BLaER1 treated with 17β-estradiol and CSF1 and Interleukin-3, amounts not matched to agents 10 nM and 100 nM (cell line): ENCODE data around the gene GLRA1.

Source experiments
- H3K27ac ChIP-seq, 11 experiments: shearing (Covaris generic); formaldehyde crosslinking; 2 replicates each; pipeline ENCODE4 v1.8.1; 2022
- H3K27me3 ChIP-seq, 11 experiments: shearing (Covaris generic); formaldehyde crosslinking; 2 replicates each; pipeline ENCODE4 v1.8.1; 2022
- H3K36me3 ChIP-seq, 11 experiments: shearing (Covaris generic); formaldehyde crosslinking; 2 replicates each; pipeline ENCODE4 v1.8.1; 2022
- H3K4me1 ChIP-seq, 10 experiments: shearing (Covaris generic); formaldehyde crosslinking; 2 replicates each; pipeline ENCODE4 v1.8.1; 2022
- H3K4me2 ChIP-seq, 11 experiments: shearing (Covaris generic); formaldehyde crosslinking; 2 replicates each; pipeline ENCODE4 v1.8.1; 2022
- H3K4me3 ChIP-seq, 10 experiments: shearing (Covaris generic); formaldehyde crosslinking; 2 replicates each; pipeline ENCODE4 v1.8.1; 2022
- H3K9ac ChIP-seq, 11 experiments: shearing (Covaris generic); formaldehyde crosslinking; 2 replicates each; pipeline ENCODE4 v1.8.1; 2022
- H3K9me3 ChIP-seq, 11 experiments: shearing (Covaris generic); formaldehyde crosslinking; replicated peaks in 1 of 11; 2 replicates each; pipeline ENCODE4 v1.8.1; 2022
- H4K20me1 ChIP-seq, 11 experiments: shearing (Covaris generic); formaldehyde crosslinking; 2 replicates each; pipeline ENCODE4 v1.8.1; 2022
- Cebpa-rat ChIP-seq, 11 experiments: shearing (Covaris generic); IDR thresholded peaks; 2 replicates each; pipeline ENCODE4 v1.8.1; 2022

GLRA1 gene

DNA sequence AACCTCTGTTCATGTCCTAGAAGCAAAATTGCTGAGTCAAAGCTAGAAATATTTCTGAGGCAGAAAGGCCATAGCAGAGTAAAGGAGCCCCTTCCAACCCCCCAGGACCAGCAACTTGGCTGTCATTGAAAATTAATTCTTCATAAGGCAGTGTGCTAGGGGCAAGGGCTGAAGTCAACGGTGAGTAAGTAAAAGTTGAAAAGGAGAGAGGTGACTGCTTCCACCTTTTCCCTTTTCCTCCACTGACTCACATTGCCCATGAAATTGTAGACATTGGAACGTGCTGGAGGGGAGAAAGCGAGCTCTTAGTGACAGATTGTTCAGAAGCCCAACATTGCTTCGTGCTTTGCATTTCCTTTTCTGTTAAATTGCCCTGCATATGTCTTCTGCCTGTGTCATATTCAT, 19.1 kb downstream of the GLRA1 start:
- no peak overlapping the region for H3K4me2 ChIP-seq
- no peak overlapping the region for H3K9ac ChIP-seq
- no peaks in the 10 kb centered on the region for H4K20me1 ChIP-seq
- no peak overlapping the region for H3K4me3 ChIP-seq
- no peaks in the 10 kb centered on the region for H3K36me3 ChIP-seq
- H3K4me1 ChIP-seq = no peaks in the 10 kb centered on the region
- H3K27ac ChIP-seq = no peak overlapping the region
- no peak for TF ChIP-seq Cebpa-rat (IDR thresholded peaks at IDR 0.05)
- no peaks in the 10 kb centered on the region for H3K9me3 ChIP-seq
- no peaks in the 10 kb centered on the region for H3K27me3 ChIP-seq

DNA sequence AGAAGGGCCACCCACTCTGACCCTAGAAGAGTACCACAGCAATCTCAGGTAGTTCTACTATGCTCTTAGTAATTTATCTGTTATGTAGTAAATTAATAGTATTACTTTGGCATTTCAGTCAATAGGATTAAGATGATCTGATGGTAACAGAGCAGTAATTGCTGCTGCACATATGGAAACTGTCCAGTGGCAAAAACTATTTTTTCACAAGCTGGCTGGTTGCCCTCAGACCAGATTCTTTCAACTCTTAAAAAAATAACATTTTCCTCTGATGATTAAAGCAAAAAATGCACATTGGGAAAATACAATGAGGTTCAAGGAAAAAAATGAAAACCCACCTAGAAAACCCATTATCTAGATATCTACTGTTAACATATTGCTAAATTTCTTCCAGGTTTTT, 19.7 kb downstream of the GLRA1 start:
- Histone ChIP-seq H3K27me3 (no peaks in the 10 kb centered on the region), H3K36me3 (no peaks in the 10 kb centered on the region), H3K9me3 (no peaks in the 10 kb centered on the region), H4K20me1 (no peaks in the 10 kb centered on the region), H3K4me1 (no peaks in the 10 kb centered on the region), H3K4me2 (no peak overlapping the region), H3K4me3 (no peak overlapping the region), H3K27ac (no peak overlapping the region), H3K9ac (no peak overlapping the region)
- no peak for TF ChIP-seq Cebpa-rat (IDR thresholded peaks at IDR 0.05)

DNA sequence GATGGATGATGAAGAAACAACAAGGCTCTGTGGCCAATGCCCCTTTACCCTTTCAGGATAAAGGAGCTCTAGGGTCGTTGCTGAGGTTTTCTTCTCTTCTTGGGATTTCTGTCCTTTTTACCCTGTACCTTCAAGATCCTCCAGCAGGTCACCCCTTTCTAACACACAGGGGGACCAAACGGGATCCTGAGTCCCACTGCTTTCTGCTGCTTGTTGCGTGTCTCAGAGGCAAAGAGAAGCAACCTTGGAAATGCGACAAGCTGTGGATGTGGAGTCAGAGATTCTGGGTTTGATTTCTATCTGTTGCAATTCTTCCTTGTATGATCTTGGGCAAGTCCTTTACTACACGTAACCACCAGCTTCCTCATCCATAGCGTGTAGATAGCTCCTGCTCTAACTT, 20.5 kb downstream of the GLRA1 start:
- H3K4me3 ChIP-seq = no peak overlapping the region
- H3K4me1 ChIP-seq = no peaks in the 10 kb centered on the region
- TF ChIP-seq Cebpa-rat (IDR thresholded peaks at IDR 0.05) = no peak
- no peak overlapping the region for H3K9ac ChIP-seq
- no peak overlapping the region for H3K4me2 ChIP-seq
- no peak overlapping the region for H3K27ac ChIP-seq
- no peaks in the 10 kb centered on the region for H4K20me1 ChIP-seq
- no peaks in the 10 kb centered on the region for H3K9me3 ChIP-seq
- no peaks in the 10 kb centered on the region for H3K36me3 ChIP-seq
- H3K27me3 ChIP-seq = no peaks in the 10 kb centered on the region

DNA sequence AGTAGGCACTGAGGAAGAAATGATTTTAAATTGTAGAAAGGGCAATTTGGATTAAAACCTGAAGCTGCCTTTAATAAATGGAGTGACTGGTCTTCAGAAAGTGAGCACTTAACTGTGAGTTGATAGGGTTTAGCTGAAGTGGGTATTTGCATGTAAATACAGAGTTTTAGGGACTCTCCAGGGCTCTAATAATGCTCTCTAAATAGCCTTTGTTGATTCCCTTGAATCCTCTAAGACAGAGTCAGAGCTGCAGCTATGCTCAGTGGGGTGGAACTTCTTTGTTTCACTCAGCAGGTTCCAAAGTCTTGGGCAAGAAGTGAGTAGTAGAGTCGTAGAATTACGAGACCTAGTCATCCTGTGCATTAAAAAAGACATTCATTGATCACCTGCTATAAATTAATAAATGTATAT, 21.4 kb downstream of the GLRA1 start:
- no peak overlapping the region for H3K4me3 ChIP-seq
- no peaks in the 10 kb centered on the region for H3K27me3 ChIP-seq
- no peaks in the 10 kb centered on the region for H3K36me3 ChIP-seq
- no peak overlapping the region for H3K27ac ChIP-seq
- H3K9ac ChIP-seq = no peak overlapping the region
- H3K4me1 ChIP-seq = 0 out of 20 replicates have a peak, but pooled peaks cover 0 to 2% (median 0%) of the 10 kb centered on the region in 10 experiments
- no peaks in the 10 kb centered on the region for H4K20me1 ChIP-seq
- H3K9me3 ChIP-seq = no peaks in the 10 kb centered on the region
- no peak overlapping the region for H3K4me2 ChIP-seq
- no peak for TF ChIP-seq Cebpa-rat (IDR thresholded peaks at IDR 0.05)

DNA sequence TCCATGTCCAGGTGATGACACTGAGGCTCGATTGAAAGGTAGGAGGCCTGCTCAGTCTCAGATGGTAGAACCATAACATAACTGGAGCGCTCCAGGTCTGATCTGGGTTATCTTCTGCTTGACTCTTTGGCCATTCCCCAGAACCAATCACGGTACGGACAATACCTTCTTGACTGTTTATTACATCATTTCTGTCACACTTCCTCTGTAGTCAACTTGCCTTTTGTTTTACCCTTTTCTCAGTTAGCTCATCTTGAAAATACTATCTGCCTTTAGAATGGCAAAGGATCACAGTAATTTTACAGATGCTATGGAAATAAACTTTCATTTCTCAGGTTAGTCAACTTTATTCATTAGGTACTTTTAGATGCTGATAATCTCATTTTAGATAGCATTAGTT, 22.4 kb downstream of the GLRA1 start:
- Histone ChIP-seq H3K4me3 (no peak overlapping the region), H4K20me1 (no peaks in the 10 kb centered on the region), H3K4me2 (no peak overlapping the region), H3K27ac (no peak overlapping the region), H3K4me1 (0 out of 20 replicates have a peak, but pooled peaks cover 0 to 5% (median 0%) of the 10 kb centered on the region in 10 experiments), H3K9ac (no peak overlapping the region), H3K36me3 (no peaks in the 10 kb centered on the region), H3K27me3 (no peaks in the 10 kb centered on the region), H3K9me3 (no peaks in the 10 kb centered on the region)
- no peak for TF ChIP-seq Cebpa-rat (IDR thresholded peaks at IDR 0.05)

DNA sequence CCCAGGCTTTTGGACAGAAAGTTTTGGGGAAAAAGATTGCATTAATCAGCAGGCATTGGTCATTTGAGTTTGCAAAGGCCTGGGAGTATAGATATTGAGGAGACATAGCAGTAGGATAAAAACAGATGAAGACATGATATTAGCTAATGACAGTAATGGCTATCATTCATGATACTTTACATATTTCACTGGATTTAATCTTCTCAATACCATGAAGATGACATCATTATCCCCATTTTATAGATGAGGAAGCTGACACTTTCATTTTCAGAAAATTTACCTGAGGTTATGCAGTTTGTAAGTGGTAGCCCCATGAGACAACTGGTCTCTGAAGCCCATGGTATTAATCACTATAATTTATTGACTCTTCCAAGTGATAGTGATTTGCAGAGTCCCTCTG, 23.0 kb downstream of the GLRA1 start:
- Histone ChIP-seq H3K27me3 (no peaks in the 10 kb centered on the region), H3K9me3 (no peaks in the 10 kb centered on the region), H3K4me2 (no peak overlapping the region), H3K27ac (no peak overlapping the region), H3K36me3 (no peaks in the 10 kb centered on the region), H3K4me3 (no peak overlapping the region), H3K4me1 (0 out of 20 replicates have a peak, but pooled peaks cover 0 to 5% (median 0%) of the 10 kb centered on the region in 10 experiments), H3K9ac (no peak overlapping the region), H4K20me1 (no peaks in the 10 kb centered on the region)
- TF ChIP-seq Cebpa-rat (IDR thresholded peaks at IDR 0.05) = no peak

DNA sequence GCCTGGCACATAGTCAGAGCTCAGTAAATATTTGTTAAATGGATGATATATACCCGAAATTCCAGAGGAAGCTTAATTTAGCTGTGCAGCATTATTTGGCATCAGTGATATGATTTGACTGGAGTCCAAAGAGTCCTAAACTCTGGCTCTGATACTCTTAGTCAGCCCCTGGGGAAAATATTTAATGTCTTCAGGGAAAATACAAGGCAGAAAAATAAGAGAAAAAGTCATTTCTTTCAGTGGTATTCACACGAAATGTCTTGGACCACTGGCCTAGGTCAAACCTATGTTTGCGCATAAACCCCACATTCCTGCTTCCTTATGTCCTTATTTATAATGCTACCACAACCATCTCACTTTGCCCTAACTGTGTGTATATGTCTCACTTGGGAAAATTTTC, 23.8 kb downstream of the GLRA1 start:
- Histone ChIP-seq H3K4me3 (no peak overlapping the region), H3K9me3 (no peaks in the 10 kb centered on the region), H3K4me1 (0 out of 20 replicates have a peak, but pooled peaks cover 0 to 5% (median 0%) of the 10 kb centered on the region in 10 experiments), H3K4me2 (no peak overlapping the region), H3K27ac (no peak overlapping the region), H4K20me1 (no peaks in the 10 kb centered on the region), H3K36me3 (no peaks in the 10 kb centered on the region), H3K27me3 (no peaks in the 10 kb centered on the region), H3K9ac (no peak overlapping the region)
- no peak for TF ChIP-seq Cebpa-rat (IDR thresholded peaks at IDR 0.05)

DNA sequence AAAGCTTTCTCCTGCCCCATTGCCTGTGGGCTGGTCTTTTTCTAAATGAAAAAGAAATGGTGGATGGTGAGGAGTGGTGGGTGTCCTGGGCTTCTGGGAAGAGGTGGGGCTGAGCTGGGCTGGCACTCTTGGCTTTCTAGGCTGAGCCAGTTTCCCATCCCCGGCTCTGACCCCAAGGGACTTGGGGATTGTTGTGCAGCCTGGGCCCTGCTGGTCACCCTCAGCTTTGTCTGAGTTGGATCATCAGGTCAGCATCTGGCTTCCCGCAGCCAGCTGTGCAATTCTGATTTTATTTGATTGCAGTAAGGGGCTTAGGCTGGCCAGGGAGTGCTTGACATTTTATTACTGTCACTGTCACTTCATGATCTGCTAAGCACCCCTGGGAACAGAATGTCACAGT, 25.3 kb downstream of the GLRA1 start:
- H3K4me1 ChIP-seq = 0 out of 20 replicates have a peak, but pooled peaks cover 0 to 5% (median 0%) of the 10 kb centered on the region in 10 experiments
- no peak for TF ChIP-seq Cebpa-rat (IDR thresholded peaks at IDR 0.05)

DNA sequence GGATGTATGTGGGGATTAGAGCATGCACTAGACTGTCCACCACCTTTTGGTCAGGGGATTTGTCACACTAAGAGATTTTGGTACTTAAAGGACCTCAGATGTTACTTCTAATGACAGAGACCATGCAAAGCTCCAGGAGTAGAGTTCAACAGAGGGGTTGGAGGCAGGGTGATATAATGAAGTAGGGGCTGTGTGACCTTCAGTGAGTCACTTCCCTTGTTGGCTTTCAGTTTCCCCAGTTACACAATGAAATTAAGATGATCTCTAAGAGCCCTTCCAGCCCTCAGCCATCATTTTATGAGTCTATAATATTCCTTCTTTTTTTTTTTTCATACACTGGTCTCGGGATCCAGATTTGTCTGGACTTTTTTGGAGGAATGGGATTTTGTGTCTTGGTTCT, 26.8 kb downstream of the GLRA1 start:
- no peak overlapping the region for H3K9ac ChIP-seq
- no peaks in the 10 kb centered on the region for H4K20me1 ChIP-seq
- no peaks in the 10 kb centered on the region for H3K36me3 ChIP-seq
- no peak overlapping the region for H3K27ac ChIP-seq
- 0 out of 20 replicates have a peak, but pooled peaks cover 0 to 5% (median 0%) of the 10 kb centered on the region in 10 experiments for H3K4me1 ChIP-seq
- H3K4me3 ChIP-seq = no peak overlapping the region
- TF ChIP-seq Cebpa-rat (IDR thresholded peaks at IDR 0.05) = no peak
- H3K4me2 ChIP-seq = no peak overlapping the region
- H3K27me3 ChIP-seq = no peaks in the 10 kb centered on the region
- H3K9me3 ChIP-seq = no peaks in the 10 kb centered on the region

More for the DNA sequence above, 25.3 kb downstream of the GLRA1 start:
- H3K9me3 ChIP-seq = no peaks in the 10 kb centered on the region
- no peaks in the 10 kb centered on the region for H3K36me3 ChIP-seq
- no peak overlapping the region for H3K27ac ChIP-seq
- no peak overlapping the region for H3K4me2 ChIP-seq
- no peak overlapping the region for H3K9ac ChIP-seq
- H3K4me3 ChIP-seq = no peak overlapping the region
- no peaks in the 10 kb centered on the region for H4K20me1 ChIP-seq
- H3K27me3 ChIP-seq = no peaks in the 10 kb centered on the region

DNA sequence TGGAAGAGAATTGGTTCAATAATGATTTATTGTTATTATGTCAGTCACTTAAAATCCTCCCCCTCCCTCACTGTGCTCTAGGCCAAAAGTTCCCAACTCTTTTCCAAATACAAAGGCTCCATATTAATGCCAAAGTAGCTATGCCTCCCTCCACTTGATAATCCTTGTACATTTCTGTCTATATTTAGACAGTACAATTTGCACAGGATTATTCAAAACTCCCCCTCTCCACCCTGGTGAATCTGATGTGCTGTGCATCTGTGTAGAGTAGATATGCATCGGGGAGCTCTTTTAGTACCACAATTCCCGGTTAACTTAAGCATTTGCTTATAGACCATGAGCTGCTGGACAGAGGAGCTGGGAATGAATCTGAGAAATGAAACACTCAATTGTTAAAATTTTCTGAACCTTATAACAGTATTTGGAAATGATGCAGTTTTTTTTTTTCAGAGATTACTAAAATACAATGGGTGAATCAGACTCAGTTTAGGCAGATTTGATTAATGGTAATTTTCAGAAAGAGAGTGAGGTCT, 27.6 kb downstream of the GLRA1 start:
- Histone ChIP-seq H3K9me3 (no peaks in the 10 kb centered on the region), H3K36me3 (no peaks in the 10 kb centered on the region), H3K27me3 (no peaks in the 10 kb centered on the region), H3K27ac (no peak overlapping the region), H3K4me3 (no peak overlapping the region), H3K4me1 (0 out of 20 replicates have a peak, but pooled peaks cover 0 to 5% (median 0%) of the 10 kb centered on the region in 10 experiments), H3K9ac (no peak overlapping the region), H4K20me1 (no peaks in the 10 kb centered on the region), H3K4me2 (no peak overlapping the region)
- TF ChIP-seq Cebpa-rat (IDR thresholded peaks at IDR 0.05) = no peak
